HFF-Myc (cell line): ENCODE results near the gene TIE1.

Experiments
- DNase-seq: peaks from one replicate; pipeline ENCODE4 v3.0.0-alpha.2; 2011; ENCODE audit warnings: low read depth; ENCODE audit errors: extremely low read depth
- H3K4me3 ChIP-seq: replicated peaks from 2 replicates; pipeline ENCODE4 v1.5.1; 2011; ENCODE audit warnings: low read depth, mild to moderate bottlenecking, control low read depth, low read length
- TF ChIP-seq, protein P1 (sequence below): IDR thresholded peaks from 2 replicates; pipeline ENCODE4 v1.5.1; 2012; ENCODE audit warnings: mild to moderate bottlenecking, low read depth, low read length, control low read depth; ENCODE audit errors: missing control alignments

TIE1 gene

DNA sequence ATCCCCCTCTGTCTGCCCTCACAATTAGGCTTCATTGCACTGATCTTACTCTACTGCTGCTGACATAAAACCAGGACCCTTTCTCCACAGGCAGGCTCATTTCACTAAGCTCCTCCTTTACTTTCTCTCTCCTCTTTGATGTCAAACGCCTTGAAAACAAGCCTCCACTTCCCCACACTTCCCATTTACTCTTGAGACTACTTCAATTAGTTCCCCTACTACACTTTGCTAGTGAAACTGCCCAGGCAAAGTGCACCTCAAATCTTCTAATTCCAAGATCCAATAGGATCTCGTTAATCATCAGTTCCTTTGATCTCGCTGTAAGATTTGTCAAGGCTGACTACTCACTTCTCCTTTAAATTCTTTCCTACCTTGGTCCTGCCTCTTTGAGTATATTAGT lies 52.1 kb downstream of the TIE1 start:
- no peak for DNase-seq
- TF ChIP-seq, protein P1, sequence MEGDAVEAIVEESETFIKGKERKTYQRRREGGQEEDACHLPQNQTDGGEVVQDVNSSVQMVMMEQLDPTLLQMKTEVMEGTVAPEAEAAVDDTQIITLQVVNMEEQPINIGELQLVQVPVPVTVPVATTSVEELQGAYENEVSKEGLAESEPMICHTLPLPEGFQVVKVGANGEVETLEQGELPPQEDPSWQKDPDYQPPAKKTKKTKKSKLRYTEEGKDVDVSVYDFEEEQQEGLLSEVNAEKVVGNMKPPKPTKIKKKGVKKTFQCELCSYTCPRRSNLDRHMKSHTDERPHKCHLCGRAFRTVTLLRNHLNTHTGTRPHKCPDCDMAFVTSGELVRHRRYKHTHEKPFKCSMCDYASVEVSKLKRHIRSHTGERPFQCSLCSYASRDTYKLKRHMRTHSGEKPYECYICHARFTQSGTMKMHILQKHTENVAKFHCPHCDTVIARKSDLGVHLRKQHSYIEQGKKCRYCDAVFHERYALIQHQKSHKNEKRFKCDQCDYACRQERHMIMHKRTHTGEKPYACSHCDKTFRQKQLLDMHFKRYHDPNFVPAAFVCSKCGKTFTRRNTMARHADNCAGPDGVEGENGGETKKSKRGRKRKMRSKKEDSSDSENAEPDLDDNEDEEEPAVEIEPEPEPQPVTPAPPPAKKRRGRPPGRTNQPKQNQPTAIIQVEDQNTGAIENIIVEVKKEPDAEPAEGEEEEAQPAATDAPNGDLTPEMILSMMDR = no peak
- no peak overlapping the region for H3K4me3 ChIP-seq

DNA sequence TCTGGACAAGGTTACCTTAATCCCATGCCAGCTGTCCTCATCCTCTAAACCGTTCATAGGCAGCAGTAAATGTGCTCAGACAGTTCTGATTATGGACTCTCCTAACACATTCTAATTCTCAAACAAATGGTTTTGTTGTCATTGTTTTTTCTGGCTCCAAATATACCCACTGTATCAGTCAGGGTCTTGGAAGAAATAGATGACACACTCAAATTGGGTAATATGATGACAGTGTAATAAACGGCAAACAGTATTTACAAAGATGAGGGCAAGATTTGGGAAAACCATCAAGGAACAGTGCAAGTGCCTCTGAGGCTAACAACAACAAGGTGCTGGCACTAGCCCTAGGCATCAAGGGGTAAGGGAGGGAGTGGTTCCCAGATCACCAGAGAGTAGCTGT lies 53.7 kb downstream of the TIE1 start:
- TF ChIP-seq, protein P1 = no peak
- no peak for DNase-seq
- no peak overlapping the region for H3K4me3 ChIP-seq

DNA sequence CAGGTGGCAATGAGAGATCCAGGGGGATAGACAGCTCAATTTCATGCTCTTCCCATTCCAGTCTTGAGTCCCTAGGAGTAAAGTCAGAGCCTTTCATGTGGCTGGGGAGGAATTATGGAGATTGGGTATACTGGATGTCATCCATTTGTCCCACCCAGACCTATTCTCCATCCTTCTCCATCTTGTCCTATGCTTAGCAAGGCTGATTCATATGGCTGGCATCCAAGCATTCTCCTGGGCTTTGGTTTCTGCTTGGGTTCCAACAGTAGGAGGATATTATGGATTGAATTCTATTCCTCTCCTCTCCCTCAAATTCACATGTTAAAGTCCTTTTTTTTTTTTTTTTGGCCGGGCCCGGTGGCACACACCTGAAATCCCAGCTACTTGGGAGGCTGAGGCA lies 54.2 kb downstream of the TIE1 start:
- TF ChIP-seq, protein P1 = no peak
- no peak for DNase-seq
- no peak overlapping the region for H3K4me3 ChIP-seq

DNA sequence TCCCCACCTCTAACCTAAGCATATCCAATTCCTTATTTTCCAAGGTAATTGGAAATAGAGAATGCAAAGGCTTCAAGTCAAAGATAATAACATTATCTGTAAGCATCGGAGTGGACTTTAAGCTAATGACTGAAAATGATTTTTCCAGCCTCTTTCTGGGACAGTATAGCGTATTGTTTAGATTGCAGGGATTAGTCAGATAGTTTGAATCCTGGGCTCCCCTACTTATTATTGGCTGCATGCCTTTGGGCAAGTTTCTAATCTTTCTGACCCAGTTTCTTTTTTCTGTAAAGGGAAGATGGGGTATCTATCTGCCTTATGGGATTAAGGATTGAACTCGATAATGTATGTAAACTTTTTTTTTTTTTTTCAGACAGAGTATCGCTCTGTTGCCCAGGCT lies 56.5 kb downstream of the TIE1 start:
- H3K4me3 ChIP-seq = no peak overlapping the region
- DNase-seq = no peak
- TF ChIP-seq, protein P1 = no peak

DNA sequence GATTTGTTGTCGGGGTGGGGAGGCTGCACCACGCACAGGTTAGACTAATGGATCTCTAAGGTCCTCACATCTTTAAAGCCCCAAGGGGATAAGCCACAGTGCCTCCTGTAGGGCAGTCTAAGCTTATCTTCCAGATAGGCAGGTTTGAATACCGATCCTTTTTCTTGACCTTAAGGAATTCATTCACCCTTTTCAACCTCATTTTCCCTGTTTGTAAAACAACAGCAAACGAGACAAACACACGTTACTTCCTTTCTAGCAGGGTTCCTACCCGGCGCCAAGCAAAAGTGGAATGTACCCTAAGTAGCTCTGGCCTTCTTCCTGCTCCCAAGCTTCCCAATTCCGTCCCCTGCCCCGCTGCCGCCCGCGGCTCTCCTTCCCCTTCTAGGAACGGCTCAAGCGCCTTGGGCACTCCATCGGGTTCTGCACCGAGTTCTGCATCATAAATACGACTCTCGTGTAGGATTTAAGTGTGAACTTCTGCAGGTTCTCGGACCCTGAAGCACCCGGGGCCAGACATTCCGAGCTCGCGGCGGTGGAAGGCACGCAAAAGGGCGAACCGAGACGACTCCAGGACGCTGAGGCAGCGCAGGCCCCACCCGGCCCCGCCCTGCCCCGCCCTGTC lies 57.5 kb downstream of the TIE1 start:
- DNase-seq = peak; percentile 42
- H3K4me3 ChIP-seq = peak overlapping the region; percentile 87
- TF ChIP-seq, protein P1 = peak; percentile 60

DNA sequence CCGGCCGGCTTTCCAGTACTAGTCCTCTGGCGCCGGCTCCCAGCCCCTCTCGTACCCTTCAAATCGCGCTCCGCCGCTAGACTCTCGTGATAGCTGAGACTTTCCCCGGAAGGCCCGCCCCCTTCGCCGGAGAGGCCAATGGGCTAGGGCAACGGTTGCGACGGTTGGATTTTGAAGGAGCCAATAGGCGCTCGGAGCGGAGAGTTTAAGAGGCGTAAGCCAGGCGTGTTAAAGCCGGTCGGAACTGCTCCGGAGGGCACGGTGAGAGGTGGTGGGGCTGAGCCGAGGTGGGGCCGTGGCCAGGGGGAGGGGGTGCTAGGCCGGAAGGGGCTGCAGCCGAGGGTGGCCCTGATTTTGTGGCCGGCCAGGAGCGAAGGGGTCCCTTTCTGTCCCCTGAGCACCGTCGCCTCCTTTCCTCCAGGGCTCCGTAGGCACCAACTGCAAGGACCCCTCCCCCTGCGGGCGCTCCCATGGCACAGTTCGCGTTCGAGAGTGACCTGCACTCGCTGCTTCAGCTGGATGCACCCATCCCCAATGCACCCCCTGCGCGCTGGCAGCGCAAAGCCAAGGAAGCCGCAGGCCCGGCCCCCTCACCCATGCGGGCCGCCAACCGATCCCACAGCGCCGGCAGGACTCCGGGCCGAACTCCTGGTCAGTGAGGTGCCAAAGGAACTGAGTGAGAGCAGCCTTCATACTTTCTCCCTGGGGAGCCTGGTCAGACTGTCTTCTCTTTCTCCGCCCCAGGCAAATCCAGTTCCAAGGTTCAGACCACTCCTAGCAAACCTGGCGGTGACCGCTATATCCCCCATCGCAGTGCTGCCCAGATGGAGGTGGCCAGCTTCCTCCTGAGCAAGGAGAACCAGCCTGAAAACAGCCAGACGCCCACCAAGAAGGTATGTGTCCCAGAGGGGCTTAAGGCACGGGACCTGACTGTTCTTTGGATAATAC lies 58.2 kb downstream of the TIE1 start, which contains the start of gene CDC20:
Gene CDC20, plus strand, starts transcription at position 236 of the 948 bp plus-strand sequence. Its CDS starts 235 bp downstream, at position 471.
- peak; percentile 91 for DNase-seq
- TF ChIP-seq, protein P1 = no peak

More for the DNA sequence above, 58.2 kb downstream of the TIE1 start, which contains the start of gene CDC20:
- H3K4me3 ChIP-seq = peak within 1 kb of the TSS; percentile 87
